Stimulated activated CD4-positive, alpha-beta T cell treated with anti-CD3 and anti-CD28 coated beads, TNF-alpha, amount 100 ng/mL, for 1 hour (primary cell): ENCODE measurements around the gene ATP1A3.
"Not testable (repeated sequence)": the region's sequence is repeated elsewhere in the genome, so short reads cannot be mapped to it uniquely, and the experiment has no call there.

ENCODE experiments used
- DNase-seq, 3 donors: peaks; one replicate each; pipeline ENCODE4 v3.0.0-alpha.2; 2020; ENCODE audit warnings: low read depth in 3 of 3, low spot score in 1 of 3

The ATP1A3 gene

DNA sequence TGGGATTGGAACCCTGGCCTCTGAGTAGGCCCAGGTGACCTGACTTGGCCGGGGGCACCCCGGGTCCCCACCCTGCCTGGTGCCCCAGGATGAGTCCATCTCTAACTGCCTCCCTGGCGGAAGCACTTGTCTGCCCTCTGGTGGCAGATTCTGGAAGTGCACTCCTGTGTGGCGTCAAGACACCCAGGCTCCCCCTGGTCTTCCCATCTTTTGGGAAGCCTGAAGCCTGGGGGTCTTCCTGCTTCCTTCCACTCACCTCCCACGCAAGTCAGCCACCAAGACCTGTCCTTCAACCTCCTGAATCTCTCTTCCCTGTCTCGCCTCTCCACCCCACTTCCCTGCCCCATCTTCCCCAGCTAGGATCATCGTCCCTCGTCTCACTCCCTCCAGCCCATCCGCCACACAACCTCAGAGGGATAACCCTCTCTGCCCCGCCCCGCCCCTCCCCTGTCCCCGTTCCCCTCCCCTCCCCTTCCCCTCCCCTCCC is 42.3 kb downstream of the ATP1A3 start:
- DNase-seq: peak; percentile 63 to 90 (median 81)

DNA sequence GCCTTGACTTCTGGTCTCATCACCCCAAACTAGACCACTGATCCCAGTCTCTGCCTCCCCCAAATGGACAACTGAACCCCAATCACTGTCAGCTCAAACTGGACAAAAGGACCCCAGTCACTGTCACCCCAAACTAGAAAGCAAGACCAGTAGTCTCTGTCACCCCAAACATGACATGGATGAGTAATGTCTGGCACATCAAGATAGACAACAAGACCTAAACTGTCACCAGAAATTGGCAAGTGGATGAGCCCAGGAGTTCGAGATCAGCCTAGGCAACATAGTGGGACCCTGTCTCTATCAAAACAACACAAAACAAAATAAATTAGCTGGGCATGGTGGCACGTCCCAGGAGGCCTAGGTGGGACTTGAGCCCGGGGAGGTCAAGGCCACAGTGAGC is 46.9 kb downstream of the ATP1A3 start:
- no peak for DNase-seq

DNA sequence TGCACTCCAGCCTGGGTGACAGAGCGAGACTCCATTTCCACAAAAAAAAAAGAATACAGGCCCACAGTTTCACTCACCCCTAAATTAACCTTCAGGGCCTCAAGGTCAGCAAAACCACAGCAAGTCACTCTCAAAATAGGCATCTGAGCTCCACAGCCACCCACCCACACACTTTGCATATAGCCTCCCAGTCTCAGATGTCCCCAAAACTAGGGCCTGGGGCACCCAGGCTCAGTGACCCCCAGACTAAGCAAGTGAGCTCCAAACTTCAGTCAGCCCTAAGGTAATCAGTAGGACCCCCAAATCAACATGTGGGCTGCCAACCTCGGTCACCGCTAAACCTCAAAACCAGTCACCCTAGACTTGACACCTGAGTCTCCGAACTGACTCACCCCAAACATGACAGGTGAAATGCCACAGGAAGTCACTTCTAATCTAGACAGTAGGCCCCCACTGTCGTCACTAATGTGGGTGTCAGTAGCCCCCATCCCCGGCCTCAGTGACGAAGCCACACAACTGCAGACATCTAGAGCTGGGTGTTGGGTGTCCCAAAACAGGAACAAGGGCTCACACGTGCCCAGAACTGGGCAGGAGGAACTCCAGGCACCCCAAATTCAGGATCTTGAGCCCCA is 48.8 kb downstream of the ATP1A3 start:
- peak; percentile 62 to 72 (median 72) for DNase-seq

DNA sequence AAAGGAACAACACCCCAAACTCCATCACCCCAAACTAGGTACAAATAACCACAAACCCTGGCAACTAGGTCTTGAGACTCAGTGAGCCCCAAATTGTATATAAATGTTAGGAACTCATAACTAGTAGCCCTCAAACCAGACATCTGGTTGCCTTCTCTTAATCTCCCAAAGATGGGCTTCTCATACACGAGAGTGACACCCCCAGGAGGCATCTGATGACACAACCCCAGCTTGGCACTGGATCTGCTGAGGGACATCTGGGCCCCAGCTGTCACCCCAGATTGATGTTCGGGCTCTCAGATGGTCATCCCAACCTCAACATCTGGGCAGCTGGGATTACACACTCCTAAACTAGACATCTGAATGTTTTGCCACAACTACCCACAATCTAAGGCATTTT is 49.7 kb downstream of the ATP1A3 start:
- no peak for DNase-seq

DNA sequence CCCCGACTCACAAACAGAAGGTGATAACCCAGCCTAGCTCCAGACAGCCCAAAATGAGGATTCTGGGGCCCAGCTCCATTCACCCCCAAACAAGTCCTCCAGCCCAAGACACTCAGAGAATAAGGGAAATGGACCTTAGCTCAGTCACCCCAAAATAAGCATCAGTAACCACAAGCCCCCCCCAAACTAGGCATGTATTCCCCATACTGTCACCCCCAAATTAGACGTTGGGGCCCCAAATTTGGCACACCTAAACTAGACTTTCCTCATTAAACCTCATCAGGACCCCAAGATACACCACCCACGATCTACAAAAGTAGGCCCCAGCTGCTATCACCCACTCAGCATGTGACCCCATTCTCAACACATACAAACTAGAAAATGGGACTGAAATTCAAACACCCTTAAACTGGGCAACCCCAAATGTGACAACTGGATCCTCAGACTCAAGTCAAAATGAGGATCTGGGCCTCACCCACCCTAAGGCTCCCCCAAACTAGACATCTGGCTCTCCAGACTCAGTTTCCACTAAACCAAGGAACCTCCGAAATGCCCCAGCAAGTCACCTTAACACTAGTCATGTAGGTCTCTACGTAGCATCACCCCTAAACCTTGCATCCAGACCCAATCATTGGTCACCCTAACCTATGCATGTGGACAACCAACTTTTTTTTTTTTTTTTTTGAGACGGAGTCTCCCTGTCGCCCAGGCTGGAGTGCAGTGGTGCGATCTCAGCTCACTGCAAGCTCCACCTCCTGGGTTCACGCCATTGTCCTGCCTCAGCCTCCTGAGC is 52.4 kb downstream of the ATP1A3 start:
- no peak for DNase-seq

DNA sequence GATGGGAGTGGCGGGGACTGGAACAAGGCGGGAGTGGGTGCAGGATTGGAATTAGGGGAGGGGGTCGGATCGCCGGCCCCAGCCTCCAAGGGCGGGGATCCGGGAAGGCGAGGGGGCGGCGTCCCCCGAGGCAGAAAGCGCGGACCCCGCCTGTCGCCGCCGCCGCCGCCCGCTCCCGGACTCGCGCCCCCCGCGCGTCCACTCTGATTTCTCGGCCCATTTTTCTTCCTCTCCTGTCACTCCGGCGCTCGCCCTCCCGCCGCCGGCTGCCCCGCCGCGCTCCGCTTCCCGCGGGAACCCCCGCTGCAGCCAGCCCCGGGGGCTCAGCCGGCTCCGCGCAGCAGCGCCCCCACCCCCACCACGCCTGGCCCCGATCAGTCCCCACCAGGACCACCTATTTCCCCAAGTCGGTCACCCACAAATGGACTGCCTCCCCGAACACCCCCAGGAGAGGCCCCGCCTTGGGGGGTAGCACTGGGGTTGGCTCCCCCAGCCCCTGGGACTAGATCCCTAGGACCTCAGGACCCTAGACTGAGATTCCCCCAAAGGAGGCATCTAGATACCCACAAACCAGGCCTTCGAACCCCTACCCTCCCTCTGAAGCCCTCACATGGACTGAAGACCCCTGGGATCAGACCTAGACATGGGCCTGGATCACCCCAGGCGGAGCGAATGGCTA is 53.2 kb downstream of the ATP1A3 start:
- no peak for DNase-seq

DNA sequence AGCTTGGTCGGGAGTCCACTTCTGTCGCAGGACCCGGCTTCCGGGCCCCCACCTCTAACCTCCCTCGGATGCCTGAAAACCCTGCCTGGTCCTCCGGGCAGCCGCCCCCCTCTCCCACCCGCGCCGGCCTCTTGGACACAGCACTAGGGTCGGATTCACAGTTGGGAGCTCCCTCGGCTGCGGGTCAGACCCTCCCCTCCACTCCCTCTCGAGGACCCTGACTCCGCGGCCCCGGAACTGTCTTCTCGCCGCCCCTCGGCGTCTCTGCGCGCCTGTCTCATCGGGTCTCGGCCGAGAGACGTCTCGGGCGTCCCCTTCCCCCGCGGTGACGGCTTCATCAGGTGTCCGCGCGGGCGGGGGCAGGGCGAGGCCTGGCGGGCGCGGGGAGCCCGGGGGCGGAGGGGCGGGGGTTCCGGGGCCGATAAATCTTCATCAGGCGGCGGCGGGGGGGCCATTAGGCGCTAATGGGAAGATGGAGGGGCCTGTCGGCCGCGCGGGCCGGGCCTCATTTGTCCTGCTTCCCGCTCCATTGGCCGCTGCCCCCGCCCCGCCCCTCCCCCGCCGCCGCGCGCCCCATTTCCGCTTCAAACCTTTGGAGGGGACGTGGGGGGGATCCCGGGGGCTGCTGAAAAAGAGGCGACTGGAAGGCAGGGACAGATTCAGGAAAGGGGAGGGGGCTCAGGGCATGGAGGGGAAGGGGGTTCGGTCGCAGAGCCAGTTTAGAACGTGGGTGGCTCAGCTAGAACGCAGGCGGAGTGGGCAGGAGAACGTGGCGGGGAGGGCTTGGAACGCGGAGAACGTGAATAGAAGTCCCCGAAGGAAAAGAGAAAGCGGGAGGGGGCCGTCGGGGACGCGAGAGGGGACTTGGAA is 53.9 kb downstream of the ATP1A3 start:
- peak in 1 of 3 donors; percentile 47 for DNase-seq

DNA sequence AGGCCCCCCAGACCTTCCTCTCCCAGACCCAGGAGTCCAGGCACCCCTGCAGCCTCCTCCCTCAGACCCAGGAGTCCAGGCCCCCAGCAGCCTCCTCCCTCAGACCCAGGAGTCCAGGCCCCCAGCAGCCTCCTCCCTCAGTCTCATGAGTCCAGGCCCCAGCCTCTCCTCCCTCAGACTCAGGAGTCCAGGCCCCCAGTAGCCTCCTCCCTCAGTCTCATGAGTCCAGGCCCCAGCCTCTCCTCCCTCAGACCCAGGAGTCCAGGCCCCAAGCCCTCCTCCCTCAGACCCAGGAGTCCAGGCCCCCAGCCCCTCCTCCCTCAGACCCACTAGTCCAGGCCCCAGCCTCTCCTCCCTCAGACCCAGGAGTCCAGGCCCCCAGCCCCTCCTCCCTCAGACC is 54.8 kb downstream of the ATP1A3 start:
- not testable (repeated sequence) for DNase-seq

DNA sequence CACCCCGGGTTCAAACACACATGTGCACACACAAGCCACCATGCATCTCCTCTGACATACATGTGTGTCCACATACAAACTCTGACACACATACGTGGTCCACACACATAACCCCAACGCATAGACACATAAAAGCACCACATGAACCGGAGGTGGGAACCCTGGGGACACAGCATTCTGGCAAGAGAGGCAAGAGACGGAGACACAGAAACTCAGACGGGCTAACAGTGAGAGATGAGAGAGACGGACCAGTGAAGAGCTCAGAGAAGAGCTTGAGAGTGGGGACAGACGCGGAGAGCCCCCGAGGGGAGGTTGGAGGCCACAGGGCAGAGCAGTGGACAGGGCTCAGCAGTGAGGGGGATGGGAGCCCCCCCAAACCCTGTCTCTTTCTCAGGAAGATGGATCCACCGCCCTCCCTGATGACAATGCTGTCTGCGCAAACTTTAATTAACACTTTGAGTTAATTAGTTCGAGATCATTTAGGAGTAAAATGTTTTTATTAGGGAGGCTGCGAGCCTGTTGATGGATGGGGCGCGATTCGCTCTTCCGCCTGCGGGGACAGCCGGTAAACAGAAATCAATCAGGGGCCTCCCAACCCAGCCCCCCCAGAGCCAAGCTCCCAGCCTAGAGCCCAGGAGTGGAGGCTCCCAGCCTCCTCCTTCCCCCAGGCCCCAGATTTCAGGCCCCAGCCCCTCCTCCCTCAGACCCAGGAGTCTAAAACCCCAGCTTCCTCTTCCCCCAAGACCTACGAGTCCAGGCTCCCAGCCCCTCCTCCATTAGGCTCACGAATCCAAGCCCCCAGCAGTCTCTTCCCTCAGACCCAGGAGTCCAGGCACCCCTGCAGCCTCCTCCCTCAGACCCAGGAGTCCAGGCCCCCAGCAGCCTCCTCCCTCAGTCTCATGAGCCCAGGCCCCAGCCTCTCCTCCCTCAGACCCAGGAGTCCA is 56.2 kb downstream of the ATP1A3 start:
- no peak for DNase-seq

DNA sequence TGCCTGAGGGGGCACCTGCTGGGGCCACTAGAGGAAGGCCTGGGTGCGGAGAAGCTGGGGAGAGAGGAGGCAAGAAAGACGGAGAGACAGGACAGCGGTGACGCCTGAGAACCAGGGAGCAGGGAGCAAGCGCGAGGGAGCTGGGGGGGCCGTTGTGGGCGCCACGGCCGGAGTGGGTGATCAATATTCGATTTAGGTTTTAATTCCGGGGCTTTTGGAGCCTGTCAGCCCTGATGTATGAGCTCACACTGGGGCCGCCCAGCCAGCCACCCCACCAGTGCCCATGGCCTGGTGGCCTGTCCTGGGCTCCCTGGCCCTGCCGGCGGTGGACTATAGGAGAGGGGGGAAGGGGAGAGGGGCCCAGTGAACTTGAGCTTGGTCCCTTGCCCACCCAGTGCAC is 57.1 kb downstream of the ATP1A3 start:
- no peak for DNase-seq

DNA sequence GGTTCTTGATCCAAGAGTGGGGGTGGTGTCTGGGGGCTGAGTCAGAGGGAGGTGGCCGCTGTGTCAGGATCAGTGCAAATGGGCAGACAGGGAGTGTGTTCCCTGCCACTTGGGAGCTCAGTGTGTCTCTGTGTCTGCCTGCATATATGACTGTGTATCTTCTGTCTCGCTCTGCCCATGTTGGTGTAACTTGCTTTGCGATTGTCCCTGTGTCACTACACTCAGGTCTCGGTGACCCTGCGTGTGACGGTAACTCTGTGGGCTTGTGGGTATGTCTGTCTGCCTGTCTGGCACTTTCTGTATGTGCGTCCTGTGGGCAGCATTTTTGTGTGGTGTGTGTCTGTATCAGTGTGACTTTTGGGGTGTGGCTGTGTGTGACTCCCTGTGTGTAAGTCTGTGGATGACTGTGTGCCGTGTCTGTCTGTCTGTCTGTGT is 57.6 kb downstream of the ATP1A3 start:
- DNase-seq: no peak

DNA sequence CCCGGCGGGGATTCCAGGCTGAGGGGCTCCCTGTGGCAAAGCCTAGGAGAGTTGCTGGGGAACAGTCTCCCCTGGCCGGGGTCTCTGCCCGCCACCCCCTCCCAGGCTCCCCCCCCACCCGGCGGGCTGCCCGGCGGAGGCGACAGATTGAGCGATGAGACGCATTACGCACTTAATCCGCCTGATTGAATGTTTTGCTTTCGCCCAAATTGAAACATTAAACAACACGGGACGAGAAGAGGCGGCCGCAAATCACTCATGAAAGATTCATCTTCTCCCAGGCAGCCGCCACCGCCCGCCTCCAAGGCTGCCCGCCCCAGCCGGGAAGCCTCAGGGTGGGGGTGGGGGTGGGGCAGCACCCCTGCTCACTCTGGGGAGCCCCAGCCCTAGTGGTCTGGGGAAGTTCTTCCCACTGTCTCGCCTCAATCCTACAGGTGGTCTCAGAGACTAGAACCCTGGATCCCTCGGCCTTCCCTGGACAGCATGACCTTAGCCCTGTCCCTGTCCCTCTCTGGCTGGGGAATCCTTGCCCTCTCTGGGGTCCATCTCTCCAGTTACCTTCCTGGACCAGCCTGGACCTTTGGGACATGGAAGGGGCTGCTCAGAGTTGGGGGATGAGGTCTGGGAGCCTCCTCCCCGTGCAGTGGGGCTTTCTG is 58.1 kb downstream of the ATP1A3 start:
- DNase-seq: no peak

DNA sequence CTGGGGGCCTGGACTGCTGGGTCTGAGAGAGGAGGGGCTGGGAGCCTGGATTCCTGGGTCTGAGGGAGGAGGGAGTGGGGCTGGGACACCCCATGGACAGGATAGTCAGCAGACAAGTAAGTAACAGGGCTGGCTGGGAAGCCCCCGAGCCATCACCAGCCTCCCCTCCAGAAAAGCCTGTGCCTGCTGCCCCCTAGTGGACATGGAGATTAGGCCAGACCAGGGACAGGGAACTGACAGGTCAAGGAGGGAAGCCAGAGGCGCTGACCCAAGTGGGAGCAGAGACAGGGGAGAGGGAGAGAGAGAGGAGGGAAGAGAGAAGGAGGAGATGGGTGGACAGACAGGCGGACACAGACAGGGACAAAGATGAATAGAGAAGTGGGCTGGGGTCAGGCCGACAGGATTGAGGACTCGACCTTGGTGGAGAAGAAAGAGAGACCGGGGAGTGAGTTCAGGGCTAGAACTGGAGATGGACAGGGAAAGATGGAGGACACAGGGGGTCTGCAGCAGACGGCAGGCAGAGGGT is 59.1 kb downstream of the ATP1A3 start:
- peak in 2 of 3 donors; percentile 59 to 64 for DNase-seq

DNA sequence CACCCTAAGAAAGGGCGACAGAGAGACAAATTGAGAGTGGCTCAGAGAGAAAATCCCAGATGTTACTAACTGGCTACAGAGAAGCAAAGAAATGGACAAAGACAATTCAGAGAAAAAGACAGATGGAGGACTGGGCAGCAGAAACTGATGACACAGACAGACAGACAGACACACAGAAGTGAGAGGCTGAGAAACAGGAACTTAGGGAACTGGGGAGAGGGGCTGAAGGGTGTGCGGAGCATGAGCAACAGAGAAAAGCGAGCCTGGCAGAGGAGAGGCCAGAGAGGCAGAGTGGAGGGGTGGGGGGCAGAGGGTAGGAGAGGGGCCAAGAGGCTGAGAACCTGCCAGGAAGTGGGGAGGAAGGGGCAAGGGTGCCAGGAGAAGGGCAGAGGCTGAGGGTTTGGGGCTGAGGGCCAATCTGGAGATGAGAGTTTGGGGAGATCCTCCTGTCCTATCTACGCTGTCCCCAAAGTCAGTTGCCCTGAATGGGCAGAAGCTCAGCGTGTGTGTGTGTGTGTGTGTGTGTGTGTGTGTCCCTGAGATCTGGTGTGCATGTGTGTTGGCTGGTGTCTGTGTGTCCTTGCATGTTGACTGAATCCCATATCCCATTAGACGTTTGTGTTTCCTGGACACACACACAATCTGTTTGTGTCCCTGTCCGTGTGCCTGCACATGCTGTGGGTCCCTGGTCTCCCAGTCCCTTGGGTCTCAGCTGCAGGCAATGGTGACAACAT is 60.2 kb downstream of the ATP1A3 start:
- no peak for DNase-seq

DNA sequence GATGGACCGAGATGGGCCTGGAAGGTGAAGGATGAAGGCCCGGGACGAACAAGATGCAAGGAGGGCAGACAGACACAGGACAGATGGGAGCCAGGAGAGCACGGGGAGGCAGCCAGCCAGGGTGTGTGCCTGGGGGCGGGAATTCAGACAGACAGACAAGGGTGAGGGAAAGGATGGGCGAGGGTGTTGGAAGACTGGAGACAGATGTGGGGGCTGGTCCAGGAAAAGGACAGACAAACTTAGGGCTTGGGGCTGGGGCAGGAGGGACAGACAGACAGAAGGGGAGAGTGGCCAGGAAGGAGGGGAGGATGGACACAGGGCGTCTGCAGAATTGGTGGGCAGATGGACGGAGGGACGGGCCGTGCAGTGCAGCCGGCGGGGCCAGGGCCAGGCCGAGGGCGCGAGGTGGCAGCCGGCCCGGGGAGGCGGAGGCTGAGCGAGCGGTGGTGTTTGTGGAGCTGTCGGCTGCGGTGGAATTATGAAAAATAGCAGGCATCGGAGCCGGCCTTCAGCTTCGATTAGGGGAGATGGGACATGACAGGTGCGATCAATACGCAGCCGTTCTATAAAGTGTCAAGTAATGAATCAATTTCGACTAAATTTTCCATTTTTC is 61.2 kb downstream of the ATP1A3 start:
- no peak for DNase-seq

DNA sequence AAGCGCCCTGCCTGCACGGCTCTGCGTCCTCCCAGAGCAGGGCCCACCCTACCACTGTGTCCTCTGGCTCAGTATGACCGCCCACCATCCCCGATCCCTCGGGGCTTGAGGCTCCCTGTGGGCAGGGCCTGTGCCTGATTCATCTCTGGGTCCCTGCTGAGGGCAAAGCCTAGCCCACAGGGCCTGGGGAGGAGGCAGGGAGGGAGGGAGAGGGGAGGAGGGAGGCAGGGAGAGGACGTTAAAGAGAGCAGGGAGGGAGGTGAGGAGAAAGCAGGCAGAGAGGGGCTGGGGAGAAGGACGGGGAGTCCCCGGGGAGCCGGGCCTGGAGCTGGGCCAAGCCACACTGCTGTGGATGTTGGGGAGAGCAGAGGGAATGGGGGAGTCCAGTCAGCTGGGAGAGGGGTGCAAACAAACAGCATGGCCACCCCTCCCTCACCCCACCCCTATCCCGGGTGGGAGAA is 61.7 kb downstream of the ATP1A3 start:
- DNase-seq: no peak

DNA sequence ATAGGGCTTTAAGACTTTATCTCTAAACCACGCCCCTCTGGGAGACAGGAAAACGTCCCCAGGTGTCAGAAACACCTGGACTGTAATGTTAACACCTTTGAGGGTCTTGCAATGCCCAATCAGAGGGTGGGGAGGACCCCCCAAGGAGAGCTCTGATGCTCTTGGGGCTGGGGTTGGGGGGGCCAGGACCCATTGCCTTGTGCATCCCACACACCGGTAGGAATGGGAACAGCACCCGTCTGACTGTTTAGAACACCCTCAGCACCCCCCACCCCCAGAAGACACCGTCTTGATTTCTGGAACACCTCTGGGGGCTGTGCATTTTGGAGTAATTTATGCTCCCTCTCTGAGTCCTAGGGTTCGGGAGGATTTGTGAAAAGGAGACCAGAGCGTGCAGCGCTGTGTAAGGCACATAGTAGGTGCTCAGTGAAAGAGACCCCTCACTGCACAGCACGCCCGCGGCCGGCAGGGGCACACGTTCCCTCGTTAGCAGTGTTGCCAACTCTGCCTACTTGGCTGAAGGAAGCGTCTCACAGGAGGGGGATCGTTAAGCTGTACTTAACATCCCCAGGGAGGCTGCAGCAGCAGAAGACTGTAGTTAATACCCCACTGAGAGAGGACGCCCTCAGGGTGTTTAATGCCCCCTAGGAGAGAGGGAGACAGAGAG is 63.0 kb downstream of the ATP1A3 start:
- no peak for DNase-seq
